GM18507 (cell line): ENCODE data around the gene ZNF609.
"Not testable (repeated sequence)": the region's sequence is repeated elsewhere in the genome, so short reads cannot be mapped to it uniquely, and the experiment has no call there.

Experiments
- DNase-seq: peaks from one replicate; pipeline ENCODE4 v3.0.0; 2011; ENCODE audit warnings: low read depth; ENCODE audit not compliant: insufficient read length; ENCODE audit errors: extremely low spot score
- FAIRE-seq: peaks from 2 replicates; lab custom pipeline; 2011; peaks lifted over from hg19 to GRCh38; lab: Jason Lieb, UNC

ZNF609 gene

DNA sequence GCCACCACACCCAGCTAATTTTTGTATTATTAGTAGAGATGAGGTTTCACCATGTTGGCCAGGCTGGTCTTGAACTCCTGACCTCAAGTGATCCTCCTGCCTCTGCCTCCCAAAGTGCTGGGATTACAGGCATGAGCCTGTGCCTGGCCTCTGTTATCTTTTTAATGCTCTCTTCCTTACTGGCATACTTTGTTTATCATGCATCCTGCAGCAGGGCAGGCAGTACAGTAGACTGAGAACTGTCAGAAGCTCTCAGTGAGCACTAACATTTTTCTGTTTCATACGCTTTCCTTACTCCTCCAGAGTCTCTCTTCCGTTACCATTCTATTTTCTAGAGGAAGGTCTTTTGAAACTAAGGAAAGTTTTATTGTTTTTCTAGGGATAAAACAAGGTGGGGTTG, 35.6 kb downstream of the ZNF609 start:
- not testable (repeated sequence) for FAIRE-seq, DNase-seq

DNA sequence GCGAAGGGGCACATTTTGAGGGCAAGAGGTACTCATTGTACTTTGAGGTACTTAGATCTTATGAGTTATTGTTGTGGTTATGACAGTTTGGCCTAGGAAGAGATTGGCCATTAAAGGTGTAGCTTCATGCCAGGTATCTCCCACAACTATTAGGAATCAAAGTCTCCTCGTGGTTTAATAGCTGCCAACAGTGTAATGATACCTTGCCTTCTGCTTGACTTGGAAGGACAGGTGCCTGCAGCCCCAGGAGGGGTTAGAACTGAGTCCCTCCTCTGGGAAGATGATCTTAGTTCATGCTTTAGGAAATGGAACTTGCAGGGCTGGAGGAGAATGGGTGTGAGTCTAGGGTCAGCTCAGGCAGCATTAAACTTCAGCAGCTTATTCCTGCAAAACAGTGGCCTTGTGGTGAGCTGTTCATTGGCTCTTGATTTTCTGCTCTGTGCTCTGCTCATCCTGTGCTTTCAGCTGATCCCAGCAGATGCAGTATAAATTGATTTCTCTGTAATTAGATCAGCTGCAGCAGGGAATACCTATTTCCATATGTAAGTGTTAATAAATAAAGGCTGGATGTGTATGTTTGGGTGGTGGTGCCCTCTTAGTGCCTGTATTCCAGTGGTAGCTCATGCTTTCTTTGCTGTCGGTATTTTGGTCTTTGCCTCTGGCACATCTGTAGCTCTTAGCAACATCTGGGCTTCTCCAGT, 40.5 kb downstream of the ZNF609 start:
- FAIRE-seq = no peak
- no peak for DNase-seq

DNA sequence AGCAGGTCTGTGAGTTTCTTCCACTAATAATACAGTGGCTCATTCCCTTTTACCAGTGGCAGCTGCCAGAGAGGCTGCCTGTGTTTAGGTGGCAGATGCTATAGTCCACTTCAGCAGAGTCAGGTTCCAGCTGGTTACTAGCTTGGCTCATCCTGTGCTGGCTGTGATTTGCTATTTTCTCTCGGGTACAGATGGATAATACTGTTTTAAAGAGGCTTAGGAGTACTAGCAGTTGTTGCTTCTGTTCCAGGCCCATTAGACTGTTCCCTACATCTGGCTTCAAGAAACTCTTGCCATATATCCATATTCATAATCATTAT, 41.0 kb downstream of the ZNF609 start:
- no peak for FAIRE-seq
- DNase-seq = no peak

DNA sequence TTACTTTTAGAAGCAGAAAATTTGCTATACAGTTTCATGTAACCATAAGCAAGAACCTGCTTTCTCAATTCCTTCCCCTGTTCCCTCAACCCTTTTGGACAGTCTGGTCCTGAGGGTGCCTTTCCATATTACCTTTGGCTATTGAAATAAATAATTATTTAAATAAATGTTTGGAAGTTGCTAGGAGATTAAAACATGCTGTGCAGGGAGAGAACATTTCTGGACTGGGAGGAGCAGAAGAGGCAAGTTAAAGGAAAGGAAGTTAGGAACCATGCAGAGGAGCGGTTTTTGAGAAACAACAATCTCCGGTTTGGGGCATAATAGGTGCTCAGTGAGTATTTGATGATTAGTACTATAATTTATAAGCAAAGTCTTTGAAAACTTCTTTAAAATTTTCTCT, 41.8 kb downstream of the ZNF609 start:
- DNase-seq = no peak
- no peak for FAIRE-seq

DNA sequence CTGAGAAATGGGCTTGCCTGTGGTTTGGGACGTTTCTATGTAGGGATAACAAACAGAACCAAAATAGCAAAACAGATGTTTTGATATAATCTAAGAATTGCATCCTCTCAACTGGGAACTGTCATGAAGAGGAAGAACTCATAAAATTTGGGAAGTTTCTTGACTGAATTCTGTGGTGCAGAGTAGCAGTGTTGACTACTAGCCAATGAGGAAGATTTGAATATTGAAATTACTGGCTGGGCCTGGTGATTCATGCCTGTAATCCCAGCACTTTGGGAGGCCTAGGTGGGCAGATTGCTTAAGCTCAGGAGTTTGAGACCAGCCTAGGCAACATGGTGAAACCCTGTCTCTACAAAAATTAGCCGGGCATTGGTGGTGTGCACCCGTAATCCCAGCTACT, 42.2 kb downstream of the ZNF609 start:
- FAIRE-seq = no peak
- no peak for DNase-seq

DNA sequence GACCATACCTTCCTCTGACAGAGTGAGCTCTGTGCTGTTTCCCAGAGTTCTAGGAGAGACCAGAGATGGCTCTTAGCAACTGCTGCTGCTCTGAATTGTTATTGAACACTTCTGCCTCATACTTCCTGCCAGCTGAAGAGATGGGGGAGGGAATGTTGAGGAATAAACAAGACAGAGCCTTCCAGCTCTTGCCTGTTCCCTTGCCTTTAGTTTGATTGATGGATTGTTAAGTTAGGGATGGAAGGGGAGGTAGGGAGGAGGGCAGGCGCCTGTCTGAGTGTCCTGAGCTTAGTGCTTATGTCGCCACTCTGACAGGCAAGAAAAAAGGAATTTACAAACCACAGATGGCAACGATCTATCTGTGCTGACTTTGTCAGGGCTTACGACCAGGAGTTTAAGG, 42.8 kb downstream of the ZNF609 start:
- FAIRE-seq (no peak), DNase-seq (no peak)

DNA sequence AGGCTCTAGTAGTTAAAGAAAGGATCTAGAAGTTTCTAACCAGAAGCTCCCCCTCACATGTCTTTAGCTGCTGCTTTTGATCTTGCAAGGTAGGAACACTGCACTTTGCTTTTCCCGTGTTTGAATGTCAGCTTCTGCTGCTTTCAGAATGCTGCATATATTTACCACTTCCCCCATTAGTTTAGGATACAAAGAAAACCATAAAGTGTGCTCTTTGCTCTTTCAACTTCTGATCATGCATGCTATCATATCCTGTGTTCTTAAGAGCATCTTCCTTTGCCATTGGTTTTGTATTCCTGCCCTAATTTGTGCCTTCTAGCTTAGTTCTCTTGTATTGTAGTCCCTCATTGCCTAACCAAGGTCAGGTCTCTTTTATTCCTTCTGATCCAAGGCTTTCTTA, 43.3 kb downstream of the ZNF609 start:
- DNase-seq (no peak), FAIRE-seq (no peak)

DNA sequence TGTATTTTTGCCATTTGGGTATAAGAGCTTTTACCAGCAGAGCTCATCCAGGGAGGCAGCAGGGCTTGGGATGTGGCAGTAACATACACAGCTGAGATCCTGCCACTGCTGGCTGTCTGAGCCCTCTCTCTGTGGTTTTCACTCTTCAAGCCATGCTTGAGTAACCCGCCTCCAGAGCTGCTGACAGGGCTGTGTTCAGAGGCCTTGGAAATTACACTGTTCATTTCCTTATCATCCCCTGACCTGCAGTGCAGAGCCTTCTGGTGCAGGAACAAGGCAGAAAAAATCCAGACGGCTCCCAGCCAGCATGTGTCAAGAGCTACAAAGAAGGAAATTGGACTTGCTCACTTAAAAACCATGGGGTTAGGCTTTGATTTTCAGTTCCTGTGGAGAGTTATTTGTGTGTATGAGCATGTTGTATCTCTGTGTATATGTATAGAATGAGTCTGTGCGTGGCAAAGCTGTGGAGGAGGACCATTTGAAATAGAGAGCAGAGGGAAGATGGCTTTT, 47.0 kb downstream of the ZNF609 start:
- DNase-seq (peak; percentile 40), FAIRE-seq (peak; percentile 93)

DNA sequence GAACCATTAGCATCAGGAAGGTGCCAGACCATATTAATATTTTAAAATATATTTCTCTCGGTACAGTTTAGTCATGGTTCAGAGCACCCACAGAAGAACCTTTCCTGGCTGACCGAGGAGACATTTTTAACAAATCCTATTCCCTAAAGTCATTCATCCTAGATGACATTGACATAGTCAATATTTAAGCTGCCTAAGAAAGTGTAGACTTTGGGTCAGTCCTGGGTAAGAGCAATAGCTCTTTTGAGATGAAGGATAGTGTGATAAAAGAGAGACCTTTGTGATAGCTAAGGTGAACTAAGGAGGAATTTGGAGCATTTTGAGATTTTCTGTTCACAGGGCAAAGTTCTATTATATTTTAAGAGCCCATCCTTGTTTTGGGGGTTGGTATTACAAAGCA, 47.5 kb downstream of the ZNF609 start:
- DNase-seq = no peak
- no peak for FAIRE-seq

DNA sequence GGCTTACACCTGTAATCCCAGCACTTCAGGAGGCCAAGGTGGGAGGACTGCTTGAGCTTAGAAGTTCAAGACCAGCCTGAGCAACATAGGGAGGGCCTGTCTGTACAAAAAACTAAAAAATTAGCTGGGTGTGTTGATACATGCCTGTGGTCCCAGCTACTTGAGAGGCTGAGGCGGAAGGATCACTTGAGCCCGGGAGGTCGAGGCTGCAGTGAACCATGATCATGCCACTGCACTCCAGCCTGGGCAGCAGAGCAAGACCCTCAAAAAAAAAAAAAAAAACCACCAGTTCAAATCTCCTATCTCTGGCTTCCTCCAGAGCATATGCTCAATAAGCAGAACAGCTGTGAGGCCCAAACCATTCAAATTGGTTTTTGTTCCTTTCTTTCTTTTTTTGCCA, 53.4 kb downstream of the ZNF609 start:
- FAIRE-seq = no peak
- DNase-seq = no peak

DNA sequence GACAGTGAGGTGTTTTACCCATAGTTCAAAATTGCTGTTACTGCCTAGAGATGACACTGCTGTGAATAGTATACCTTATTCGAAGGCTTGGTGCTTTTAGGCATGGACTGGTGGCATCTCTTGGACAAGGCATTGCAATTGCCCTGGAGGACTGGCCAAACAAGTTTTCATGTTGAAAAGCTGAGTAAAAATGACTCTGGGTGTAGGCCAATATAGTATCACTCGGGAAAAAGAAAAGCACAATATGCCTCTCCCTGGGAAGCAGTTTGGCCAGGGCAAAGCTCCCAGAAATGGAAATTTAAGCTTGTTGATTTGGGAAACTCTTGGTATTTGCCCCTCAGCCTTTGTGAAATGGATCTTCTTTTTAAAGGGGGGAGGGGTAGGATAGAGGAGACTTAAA, 54.8 kb downstream of the ZNF609 start:
- DNase-seq (no peak), FAIRE-seq (no peak)

DNA sequence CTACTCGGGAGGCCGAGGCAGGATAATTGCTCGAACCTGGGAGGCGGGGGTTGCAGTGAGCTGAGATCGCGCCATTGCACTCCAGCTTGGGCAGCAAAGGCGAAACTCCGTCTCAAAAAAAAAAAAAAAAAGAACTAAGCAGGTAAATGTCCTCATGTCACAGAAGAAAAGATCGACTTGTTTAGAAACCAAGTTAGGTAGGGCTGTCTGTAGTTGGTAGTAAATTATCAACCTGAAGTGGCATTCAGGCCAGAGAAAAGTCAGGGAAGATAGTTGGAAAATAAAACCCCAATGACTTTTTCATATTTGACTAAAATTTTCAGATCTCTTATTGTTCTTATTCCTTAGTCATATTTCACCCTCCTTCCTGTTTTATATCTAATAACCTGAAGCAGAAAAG, 55.4 kb downstream of the ZNF609 start:
- no peak for FAIRE-seq
- DNase-seq = no peak

DNA sequence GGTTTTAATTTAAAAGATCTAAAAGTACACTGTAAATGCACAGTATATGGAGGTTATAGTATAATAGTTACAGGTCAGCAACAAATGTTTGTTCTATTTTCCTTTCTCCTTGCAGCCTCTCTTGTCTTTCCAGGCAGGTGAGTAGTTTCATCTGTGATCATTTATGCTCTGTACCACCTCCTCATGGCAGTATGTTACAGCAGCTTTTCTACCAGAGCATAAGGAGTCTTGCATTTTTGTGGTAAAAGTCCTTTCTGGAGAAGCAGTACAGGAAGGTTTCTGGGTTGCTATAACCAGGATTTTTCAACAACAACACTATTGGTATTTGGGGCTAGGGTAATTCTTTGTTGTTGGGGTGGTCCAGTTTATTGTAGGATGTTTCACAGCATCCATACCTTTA, 59.5 kb downstream of the ZNF609 start:
- FAIRE-seq (no peak), DNase-seq (no peak)

DNA sequence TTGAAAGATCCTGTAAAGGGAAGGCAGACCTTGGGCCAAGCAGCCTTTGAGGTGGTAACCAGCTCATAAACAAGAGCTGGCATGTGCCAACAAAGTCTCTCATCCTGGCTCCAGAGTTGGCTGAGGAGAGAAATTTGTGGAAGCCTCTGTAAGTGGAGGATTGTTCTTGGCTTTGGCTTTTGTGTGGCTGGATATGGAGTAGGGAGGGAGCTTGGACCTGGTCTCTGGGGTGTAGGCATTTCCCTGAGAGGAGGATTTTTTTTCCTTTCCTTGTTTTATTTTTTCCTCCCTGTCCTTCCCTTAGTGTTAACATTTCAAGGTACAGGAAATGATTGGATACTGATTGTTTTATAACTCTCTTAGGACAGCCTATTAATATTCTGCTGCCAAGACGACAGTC, 60.8 kb downstream of the ZNF609 start:
- no peak for DNase-seq
- no peak for FAIRE-seq

DNA sequence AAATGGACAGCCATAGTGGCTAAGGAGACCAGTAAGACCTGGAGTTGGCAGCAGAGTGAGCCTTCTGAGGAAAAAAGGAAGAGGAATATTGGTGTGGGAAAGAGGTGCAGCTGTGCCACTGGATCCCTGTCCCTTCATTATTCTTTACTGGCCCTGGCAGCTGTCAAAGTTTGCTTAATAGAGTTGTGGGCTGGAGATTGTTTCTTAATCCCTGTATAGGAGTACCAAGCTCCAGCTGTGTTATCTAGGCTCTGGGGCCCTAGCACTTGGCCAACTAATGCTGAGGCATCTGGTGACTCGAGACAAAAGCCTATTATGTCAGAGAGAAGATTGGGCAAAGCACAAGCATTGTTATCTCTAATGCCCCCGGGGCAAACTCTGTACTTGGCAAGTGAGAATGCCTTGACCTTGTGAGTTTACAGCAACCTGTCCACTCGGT, 61.4 kb downstream of the ZNF609 start:
- FAIRE-seq (no peak), DNase-seq (no peak)

DNA sequence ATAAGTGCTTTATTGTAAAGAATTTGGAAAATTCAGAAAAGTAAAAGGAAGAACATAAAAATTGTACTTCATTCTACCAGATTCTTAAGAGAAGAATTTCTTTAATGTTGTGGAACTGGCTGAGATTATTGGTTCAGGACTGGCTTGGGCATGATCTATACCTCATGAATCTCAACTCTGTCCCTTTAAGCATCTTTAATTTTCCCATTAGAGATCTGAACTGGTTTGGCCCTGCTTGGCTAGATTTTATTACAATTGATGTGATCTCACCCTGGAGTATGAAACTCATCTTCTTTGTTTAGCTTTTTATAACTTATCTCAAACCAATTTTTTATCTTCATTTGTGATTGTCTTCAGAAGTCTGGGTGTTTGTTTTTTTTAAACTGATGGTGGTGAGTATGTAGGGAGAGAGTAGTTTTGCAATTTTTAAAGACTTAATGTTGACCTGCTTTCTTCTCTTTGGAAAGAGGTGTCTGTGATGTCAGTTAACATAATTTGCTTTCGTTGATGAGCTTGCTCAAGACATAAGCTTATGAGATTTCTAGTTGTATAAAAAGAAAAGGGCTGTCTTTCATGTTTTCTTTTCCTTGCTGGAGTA, 61.9 kb downstream of the ZNF609 start:
- DNase-seq (no peak), FAIRE-seq (no peak)

DNA sequence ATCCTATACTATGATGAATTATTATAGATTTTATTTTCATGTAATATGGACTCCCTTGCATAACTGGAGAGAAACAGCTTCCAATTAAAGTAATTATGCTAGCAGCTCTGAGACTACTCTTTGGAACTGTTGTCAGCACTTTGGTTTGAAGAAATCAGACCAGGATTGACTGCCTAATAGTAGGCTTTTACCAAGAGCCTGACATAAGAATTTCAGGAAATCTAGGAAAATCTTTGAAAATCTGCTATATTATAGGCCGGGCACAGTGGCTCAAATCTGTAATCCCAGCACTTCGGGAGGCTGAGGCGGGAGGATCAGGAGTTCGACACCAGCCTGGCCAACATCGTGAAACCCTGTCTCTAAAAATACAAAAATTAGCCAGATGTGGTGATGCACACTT, 62.9 kb downstream of the ZNF609 start:
- no peak for FAIRE-seq

DNA sequence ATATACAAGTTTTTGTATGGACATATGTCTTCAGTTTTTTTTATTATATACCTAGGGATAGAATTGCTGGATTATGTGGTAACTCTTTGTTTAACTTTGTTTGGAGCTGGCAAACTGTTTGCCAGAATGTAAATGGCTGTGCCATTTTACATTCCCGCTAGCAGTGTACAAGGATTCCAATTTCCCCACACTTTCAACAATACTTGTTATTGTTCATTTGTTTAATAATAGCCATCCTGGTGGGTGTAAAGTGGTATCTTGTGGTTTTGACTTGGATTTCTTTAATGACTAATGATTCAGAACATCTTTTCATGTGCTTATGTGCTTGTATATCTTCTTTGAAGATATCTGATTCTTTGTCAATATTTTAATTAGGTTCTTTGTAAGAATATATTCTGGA, 64.4 kb downstream of the ZNF609 start:
- no peak for DNase-seq

More for the DNA sequence above, 62.9 kb downstream of the ZNF609 start:
- no peak for DNase-seq

DNA sequence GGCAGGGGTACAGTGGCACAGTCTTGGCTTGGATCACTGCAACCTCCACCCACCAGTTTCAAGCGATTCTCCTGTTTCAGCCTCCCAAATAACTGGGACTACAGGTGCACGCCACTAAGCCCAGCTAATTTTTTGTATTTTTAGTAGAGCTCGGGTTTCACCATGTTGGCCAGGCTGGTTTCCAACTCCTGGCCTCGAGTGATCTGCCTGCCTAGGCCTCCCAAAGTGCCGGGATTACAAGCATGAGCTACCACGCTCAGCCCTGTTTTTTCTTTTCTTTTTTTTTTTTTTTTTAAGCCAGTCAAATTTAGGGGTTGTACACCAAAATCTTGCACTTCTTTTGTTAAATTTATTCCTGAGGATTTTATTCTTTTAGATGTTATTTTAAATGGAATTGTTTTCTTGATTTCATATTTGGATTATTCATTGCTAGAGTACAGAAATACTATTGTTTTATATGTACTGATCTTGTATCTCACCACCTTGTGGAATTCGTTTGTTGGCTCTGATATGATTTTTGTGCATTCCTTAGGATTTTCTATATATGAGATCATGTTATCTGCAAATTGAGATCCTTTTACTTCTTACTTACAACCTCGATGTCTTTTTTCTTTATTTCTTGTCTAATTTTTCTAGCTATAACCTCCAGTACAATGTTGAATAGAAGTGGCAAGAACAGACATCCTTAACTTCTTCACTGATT, 65.6 kb downstream of the ZNF609 start:
- FAIRE-seq = no peak
- DNase-seq = no peak

More for the DNA sequence above, 64.4 kb downstream of the ZNF609 start:
- no peak for FAIRE-seq

DNA sequence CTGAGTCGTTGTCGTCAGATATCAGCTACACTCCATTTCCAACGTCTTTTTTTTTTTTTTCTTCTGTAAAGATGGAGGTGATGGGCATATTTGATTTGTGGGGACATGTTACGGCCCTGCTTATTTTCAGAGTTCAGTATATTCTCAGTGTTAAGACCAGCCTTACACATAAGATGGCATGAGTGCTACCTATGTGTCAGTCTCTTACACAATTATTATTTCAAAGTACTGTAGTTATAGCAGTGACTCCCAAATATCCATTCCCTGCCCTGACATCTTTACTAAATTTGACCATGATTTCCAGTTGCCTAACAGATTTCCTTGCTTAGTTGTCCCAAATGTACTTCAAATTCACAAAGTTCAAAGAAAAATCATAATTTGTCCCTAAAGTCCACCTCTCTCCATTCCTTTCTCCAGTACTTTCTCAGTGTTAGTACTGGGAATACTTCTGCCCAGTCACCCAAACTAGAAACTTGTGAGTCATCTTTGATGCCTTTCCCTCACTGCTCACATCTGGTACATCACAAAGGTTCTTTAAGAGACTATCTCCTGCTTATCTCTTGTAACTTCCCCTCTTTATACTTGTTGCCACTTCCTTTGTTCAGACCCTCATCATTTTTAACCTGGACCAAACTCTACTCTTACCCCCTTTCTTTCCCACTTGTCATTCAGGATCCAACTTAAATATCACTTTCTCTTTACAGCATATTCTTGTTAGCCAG, 67.0 kb downstream of the ZNF609 start:
- FAIRE-seq = no peak
- no peak for DNase-seq
